Stimulated activated CD8-positive, alpha-beta memory T cell treated with anti-CD3 and anti-CD28 coated beads, Interleukin-15, amount 100 ng/mL, for 24 hours (primary cell): ENCODE measurements around the gene CCNC.

Experiments
- DNase-seq: peaks from one replicate; pipeline ENCODE4 v3.0.0-alpha.2; 2020; ENCODE audit warnings: low read depth

CCNC gene

GRCh38 chr6:99568103-99568933 lies at the start of gene CCNC:
TSS of gene CCNC (minus strand) at chr6:99568660. CDS start at chr6:99568527, 133 bp downstream.
- peak; percentile 79 for DNase-seq

GRCh38 chr6:99617131-99617530 lies 48.7 kb upstream of the CCNC start:
- no peak for DNase-seq

- DNase-seq: no peak
Measured at GRCh38 chr6:99614430-99615186, 46.1 kb upstream of the CCNC start.

- no peak for DNase-seq
Measured at GRCh38 chr6:99613705-99614429, 45.4 kb upstream of the CCNC start.

- DNase-seq: no peak
Measured at GRCh38 chr6:99613409-99613704, 44.9 kb upstream of the CCNC start.

GRCh38 chr6:99612551-99613408 lies 44.3 kb upstream of the CCNC start:
- no peak for DNase-seq

GRCh38 chr6:99611148-99611547 lies 42.7 kb upstream of the CCNC start:
- no peak for DNase-seq

- no peak for DNase-seq
Measured at GRCh38 chr6:99609905-99610489, 41.5 kb upstream of the CCNC start.

GRCh38 chr6:99608886-99609482 lies 40.5 kb upstream of the CCNC start:
- DNase-seq: no peak

GRCh38 chr6:99608059-99608885 lies 39.8 kb upstream of the CCNC start:
- DNase-seq: no peak

GRCh38 chr6:99607416-99608036 lies 39.1 kb upstream of the CCNC start:
- DNase-seq: no peak

- DNase-seq: no peak
Measured at GRCh38 chr6:99606656-99607415, 38.4 kb upstream of the CCNC start, which contains the start of gene PRDM13. TSS of gene PRDM13 (plus strand) at chr6:99606833. CDS start at chr6:99607035, 202 bp downstream.

- DNase-seq: no peak
Measured at GRCh38 chr6:99605911-99606655, 37.6 kb upstream of the CCNC start.

GRCh38 chr6:99605074-99605734 lies 36.7 kb upstream of the CCNC start:
- DNase-seq: no peak

- no peak for DNase-seq
Measured at GRCh38 chr6:99604166-99605073, 36.0 kb upstream of the CCNC start.

GRCh38 chr6:99603421-99604165 lies 35.1 kb upstream of the CCNC start:
- DNase-seq: no peak
